ENCODE data around the gene CBFA2T3. TPM values are rescaled to one million over a fixed set of nuclear protein-coding genes. Genes with fewer than 3 reads are reported as not detected.

The CBFA2T3 gene
- total RNA-seq, 1 experiment from 2014 or later, result 13.7 TPM

- CTCF ChIA-PET, result no interaction called here
- no peaks in the 10 kb centered on the region for H3K9me3 ChIP-seq (ENCODE audit: control insufficient read depth, insufficient read depth, low read depth, low read length)
- no peak overlapping the region for H3K4me3 ChIP-seq (ENCODE audit: low read depth in 2 of 2, low read length in 2 of 2)
- in situ Hi-C loops (cut with HindIII; ENCODE audit: low pct_unique_long_range_greater_than_20kb, low sequenced_read_pairs), result no loop called here
- H3K4me1 ChIP-seq (ENCODE audit: control insufficient read depth, insufficient read depth, low read length), result no peaks in the 10 kb centered on the region
- POLR2A ChIA-PET, result interaction anchor here (0.7 kb wide), 1 partner anchor 44 kb away, joined by 3 read pairs; no protein-coding TSS in a partner anchor
- DNase-seq (ENCODE audit: low read depth, low spot score) (no peak), ATAC-seq (no peak)
- no peak overlapping the region for H3K27ac ChIP-seq (ENCODE audit: low read length)
- no peaks in the 10 kb centered on the region for H3K36me3 ChIP-seq (ENCODE audit: control insufficient read depth, insufficient read depth, low read length)
- TF ChIP-seq SIN3A (IDR thresholded peaks at IDR 0.05; ENCODE audit: borderline replicate concordance, insufficient read depth, low read depth, low read length), result no peak
- TF ChIP-seq REST (IDR thresholded peaks at IDR 0.05; ENCODE audit: insufficient read depth in 1 of 2, low read depth in 2 of 2, low read length in 1 of 2), result no peak
- no peak for TF ChIP-seq POLR2AphosphoS5 (IDR thresholded peaks at IDR 0.05; ENCODE audit: low read depth, low read length)
- no peak for TF ChIP-seq CTCF (IDR thresholded peaks at IDR 0.05)
- TF ChIP-seq TCF7L2 (IDR thresholded peaks at IDR 0.05; ENCODE audit: low read depth, low read length), result no peak
- intact Hi-C loops (cut with micrococcal nuclease; ENCODE audit: unreplicated experiment), result no loop called here
- no peaks in the 10 kb centered on the region for H3K27me3 ChIP-seq (ENCODE audit: control insufficient read depth, insufficient read depth, low read length)
- no TSS peak for BruUV-seq (replicated peaks)
These were observed 109.3 kb downstream of the CBFA2T3 start for GRCh38 chr16:88867581-88868246.

GRCh38 chr16:88866151-88866920 is 110.7 kb downstream of the CBFA2T3 start, which contains the start of gene PABPN1L:
Gene PABPN1L (minus strand): TSS chr16:88866660. CDS start chr16:88866606, 54 bp downstream.
- H3K9me3 ChIP-seq (ENCODE audit: control insufficient read depth, insufficient read depth, low read depth, low read length), result no peaks in the 10 kb centered on the region
- TF ChIP-seq SIN3A (IDR thresholded peaks at IDR 0.05; ENCODE audit: borderline replicate concordance, insufficient read depth, low read depth, low read length) (no peak), CTCF (IDR thresholded peaks at IDR 0.05) (no peak), TCF7L2 (IDR thresholded peaks at IDR 0.05; ENCODE audit: low read depth, low read length) (no peak), REST (IDR thresholded peaks at IDR 0.05; ENCODE audit: insufficient read depth in 1 of 2, low read depth in 2 of 2, low read length in 1 of 2) (no peak), POLR2AphosphoS5 (IDR thresholded peaks at IDR 0.05; ENCODE audit: low read depth, low read length) (no peak)
- H3K27me3 ChIP-seq (ENCODE audit: control insufficient read depth, insufficient read depth, low read length), result no peaks in the 10 kb centered on the region
- ChIA-PET CTCF (no interaction called here), POLR2A (no interaction called here)
- H3K27ac ChIP-seq (ENCODE audit: low read length), result no peak within 1 kb of the TSS
- BruUV-seq (replicated peaks), result no TSS peak
- intact Hi-C loops (cut with micrococcal nuclease; ENCODE audit: unreplicated experiment) (no loop called here), in situ Hi-C loops (cut with HindIII; ENCODE audit: low pct_unique_long_range_greater_than_20kb, low sequenced_read_pairs) (no loop called here)
- DNase-seq (ENCODE audit: low read depth, low spot score), result no peak
- no peak within 1 kb of the TSS for H3K4me3 ChIP-seq (ENCODE audit: low read depth in 2 of 2, low read length in 2 of 2)
- no peaks in the 10 kb centered on the region for H3K36me3 ChIP-seq (ENCODE audit: control insufficient read depth, insufficient read depth, low read length)
- ATAC-seq, result no peak
- H3K4me1 ChIP-seq (ENCODE audit: control insufficient read depth, insufficient read depth, low read length), result no peaks in the 10 kb centered on the region
